Breast epithelium (tissue), 4 donors: ENCODE results near the gene OR4S2. TPM values are rescaled to one million over a fixed set of nuclear protein-coding genes. Genes with fewer than 3 reads are reported as not detected.

Source experiments
- DNase-seq, 2 donors: peaks; one replicate each; pipeline ENCODE4 v3.0.0-alpha.2; 2019; ENCODE audit warnings: low spot score in 2 of 2
- H3K27ac ChIP-seq, 2 donors: fragments of 200-600 bp; sonication (generic) in 1 of 2; one replicate each; pipeline ENCODE4 v1.5.1; 2016 to 2019; ENCODE audit warnings: mild to moderate bottlenecking in 1 of 2
- H3K27me3 ChIP-seq, 2 donors: fragments of 200-600 bp; sonication (generic) in 1 of 2; one replicate each; pipeline versions ENCODE4 v1.5.1 to v1.6.0; 2017 to 2019; ENCODE audit warnings: control low read depth in 1 of 2, mild to moderate bottlenecking in 1 of 2
- H3K36me3 ChIP-seq: fragments of 200-600 bp; one replicate; pipeline ENCODE4 v1.5.1; 2019
- H3K4me1 ChIP-seq, 2 donors: fragments of 200-600 bp; sonication (generic); one replicate each; pipeline ENCODE4 v1.5.1; 2016 to 2019; ENCODE audit warnings: control low read depth in 1 of 2
- H3K4me3 ChIP-seq, 3 donors: fragments of 200-600 bp; sonication (generic); 1 replicate in 2 of 3; 2 replicates in 1 of 3; pipeline ENCODE4 v1.5.1; 2016 to 2019; ENCODE audit warnings: mild to moderate bottlenecking in 3 of 3, moderate library complexity in 2 of 3
- H3K9me3 ChIP-seq, 2 donors: fragments of 200-600 bp; sonication (generic) in 1 of 2; one replicate each; pipeline ENCODE4 v1.5.1; 2016 to 2019; ENCODE audit warnings: control low read depth in 1 of 2
- CTCF ChIP-seq, 3 donors: fragments of 450-650 bp; IDR thresholded peaks; one replicate each; pipeline ENCODE4 v1.5.1; 2016 to 2017; ENCODE audit warnings: antibody characterized with exemption in 3 of 3, mild to moderate bottlenecking in 3 of 3, moderate library complexity in 3 of 3
- POLR2A ChIP-seq: fragments of 450-650 bp; IDR thresholded peaks from one replicate; pipeline ENCODE4 v1.6.1; 2016; ENCODE audit warnings: antibody characterized with exemption, mild to moderate bottlenecking, moderate library complexity
- POLR2AphosphoS5 ChIP-seq, 3 donors: sonication (generic); formaldehyde crosslinking; IDR thresholded peaks; one replicate each; pipeline ENCODE4 v1.6.1; 2017; ENCODE audit warnings: antibody characterized with exemption in 3 of 3
- intact Hi-C: fragments of 100-400 bp; cut with DNase I; formaldehyde crosslinking; loops from one replicate; pipeline ENCODE4 v1.15.1; 2023; ENCODE audit warnings: low total_unique reads
- total RNA-seq, 3 donors: library from RNA; depleted of rRNA; stranded (reverse); fragments of >200 nt; gene quantifications; one replicate each; pipeline ENCODE4 v1.1.0, GENCODE V29; 2016

OR4S2 gene, protein sequence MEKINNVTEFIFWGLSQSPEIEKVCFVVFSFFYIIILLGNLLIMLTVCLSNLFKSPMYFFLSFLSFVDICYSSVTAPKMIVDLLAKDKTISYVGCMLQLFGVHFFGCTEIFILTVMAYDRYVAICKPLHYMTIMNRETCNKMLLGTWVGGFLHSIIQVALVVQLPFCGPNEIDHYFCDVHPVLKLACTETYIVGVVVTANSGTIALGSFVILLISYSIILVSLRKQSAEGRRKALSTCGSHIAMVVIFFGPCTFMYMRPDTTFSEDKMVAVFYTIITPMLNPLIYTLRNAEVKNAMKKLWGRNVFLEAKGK
- total RNA-seq, result not detected

DNA sequence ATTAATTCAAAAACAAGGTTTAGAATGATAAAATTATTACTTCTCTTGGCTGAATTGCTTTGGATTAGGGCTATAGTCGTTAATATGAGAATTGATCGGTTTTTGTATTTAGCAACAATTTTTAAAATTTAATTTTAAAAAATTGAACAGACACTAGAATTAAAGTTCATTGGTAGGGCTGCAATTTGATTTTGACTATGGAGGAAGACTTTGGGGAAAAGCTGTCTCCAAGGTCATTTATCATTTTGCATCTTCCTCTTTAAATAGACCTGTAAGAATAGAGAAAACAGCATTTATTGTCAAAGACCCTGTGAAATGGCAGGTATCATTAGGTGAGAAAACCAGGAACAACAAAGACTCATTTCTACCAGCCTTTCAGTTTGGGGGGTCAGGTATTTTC is at the start of gene OR4S2:
Gene OR4S2 (plus strand): TSS at position 301 of the 400 bp plus-strand sequence. CDS start 2,577 bp downstream, outside the sequence.
- no peaks in the 10 kb centered on the region for H3K27me3 ChIP-seq
- H3K4me1 ChIP-seq, result no peaks in the 10 kb centered on the region
- no peak for DNase-seq
- TF ChIP-seq CTCF (IDR thresholded peaks at IDR 0.05), result no peak
- TF ChIP-seq POLR2AphosphoS5 (IDR thresholded peaks at IDR 0.05), result no peak
- TF ChIP-seq POLR2A, result no peak
- H3K4me3 ChIP-seq, result no peak within 1 kb of the TSS
- no peak within 1 kb of the TSS for H3K27ac ChIP-seq
- intact Hi-C loops, result no loop called here
- H3K36me3 ChIP-seq, result no peaks in the 10 kb centered on the region
- H3K9me3 ChIP-seq, result no peaks in the 10 kb centered on the region

DNA sequence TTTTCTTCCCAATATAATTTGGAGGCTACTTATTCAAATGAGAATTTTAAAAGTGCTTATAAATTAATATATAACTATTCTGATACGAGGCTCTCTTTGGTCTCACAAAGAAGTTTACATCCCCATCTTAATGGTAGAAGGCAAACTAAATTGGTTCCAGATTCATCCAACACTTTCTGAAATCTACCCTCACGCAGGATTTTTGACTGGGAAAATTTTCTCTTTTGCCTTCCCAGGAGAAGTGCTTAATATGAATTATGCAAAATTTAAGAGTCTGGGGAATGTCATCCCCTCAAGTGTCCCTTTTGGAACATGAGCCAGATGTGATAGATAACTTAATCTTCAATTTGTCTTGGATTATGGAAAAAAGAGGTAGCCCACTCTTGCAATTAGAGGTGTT is 40.6 kb upstream of the OR4S2 start, which contains the start of gene OR4C11:
Gene OR4C11 (minus strand): TSS at position 101 of the 400 bp plus-strand sequence. CDS start 3,272 bp downstream, outside the sequence.
- Histone ChIP-seq H3K27ac (no peak within 1 kb of the TSS), H3K4me3 (no peak within 1 kb of the TSS), H3K4me1 (no peaks in the 10 kb centered on the region), H3K27me3 (no peaks in the 10 kb centered on the region), H3K9me3 (no peaks in the 10 kb centered on the region), H3K36me3 (no peaks in the 10 kb centered on the region)
- no peak for DNase-seq
- no peak for TF ChIP-seq POLR2AphosphoS5 (IDR thresholded peaks at IDR 0.05)
- TF ChIP-seq POLR2A, result no peak
- TF ChIP-seq CTCF (IDR thresholded peaks at IDR 0.05), result no peak
- intact Hi-C loops, result no loop called here

DNA sequence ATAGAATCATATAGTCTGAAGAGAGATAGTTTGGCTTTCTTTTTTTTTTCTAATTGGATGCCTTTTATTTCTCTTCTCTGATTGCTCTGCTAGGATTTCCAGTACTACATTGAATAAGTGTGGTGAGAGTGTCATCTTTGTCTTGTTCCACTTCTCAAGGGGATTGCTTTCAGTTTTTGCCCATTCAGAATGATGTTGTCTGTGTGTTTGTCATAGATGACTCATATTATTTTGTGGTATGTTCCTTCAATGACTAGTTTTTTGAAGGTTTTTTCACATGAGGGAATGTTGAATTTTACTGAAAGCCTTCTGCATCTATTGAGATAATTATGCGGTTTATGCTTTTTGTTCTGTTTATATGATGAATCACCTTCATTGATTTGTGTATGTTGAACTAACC is 23.6 kb upstream of the OR4S2 start:
- Histone ChIP-seq H3K9me3 (peaks cover 0 to 8% of the 10 kb centered on the region in 2 donors), H3K27me3 (no peaks in the 10 kb centered on the region)
- intact Hi-C loops, result no loop called here

GRCh38 chr11:55634813-55635212 is 13.3 kb upstream of the OR4S2 start, which contains the start of gene OR4P4:
Gene OR4P4, plus strand, starts transcription at chr11:55635113.
- TF ChIP-seq POLR2A (no peak), POLR2AphosphoS5 (IDR thresholded peaks at IDR 0.05) (no peak), CTCF (IDR thresholded peaks at IDR 0.05) (no peak)
- no peak for DNase-seq
- Histone ChIP-seq H3K36me3 (no peaks in the 10 kb centered on the region), H3K9me3 (no peaks in the 10 kb centered on the region), H3K4me3 (no peak within 1 kb of the TSS), H3K4me1 (no peaks in the 10 kb centered on the region), H3K27me3 (no peaks in the 10 kb centered on the region), H3K27ac (no peak within 1 kb of the TSS)
- intact Hi-C loops, result loop anchor here (5.0 kb wide), 1 partner anchor 53 kb away; no protein-coding TSS in a partner anchor

More for the DNA sequence above, 23.6 kb upstream of the OR4S2 start:
- H3K36me3 ChIP-seq, result no peaks in the 10 kb centered on the region
- no peak overlapping the region for H3K4me3 ChIP-seq
- H3K27ac ChIP-seq, result no peak overlapping the region
- DNase-seq, result no peak
- TF ChIP-seq POLR2AphosphoS5 (IDR thresholded peaks at IDR 0.05) (no peak), CTCF (IDR thresholded peaks at IDR 0.05) (no peak), POLR2A (no peak)
- no peaks in the 10 kb centered on the region for H3K4me1 ChIP-seq

- H3K4me3 ChIP-seq, result no peak overlapping the region
- no peaks in the 10 kb centered on the region for H3K27me3 ChIP-seq
- no peaks in the 10 kb centered on the region for H3K4me1 ChIP-seq
- no peaks in the 10 kb centered on the region for H3K9me3 ChIP-seq
- H3K36me3 ChIP-seq, result no peaks in the 10 kb centered on the region
- TF ChIP-seq POLR2A (no peak), CTCF (IDR thresholded peaks at IDR 0.05) (no peak), POLR2AphosphoS5 (IDR thresholded peaks at IDR 0.05) (no peak)
- H3K27ac ChIP-seq, result no peak overlapping the region
- intact Hi-C loops, result no loop called here
- DNase-seq, result no peak
Observed at GRCh38 chr11:55652560-55652959, 4.4 kb downstream of the OR4S2 start.
